Measurements from ENCODE around the gene TAL1. TPM values are rescaled to one million over a fixed set of nuclear protein-coding genes. Genes with fewer than 3 reads are reported as not detected.

The TAL1 gene
- polyA plus RNA-seq, 1 of the 3 experiments (the other 2 are of a cell fraction), result not detected

DNA sequence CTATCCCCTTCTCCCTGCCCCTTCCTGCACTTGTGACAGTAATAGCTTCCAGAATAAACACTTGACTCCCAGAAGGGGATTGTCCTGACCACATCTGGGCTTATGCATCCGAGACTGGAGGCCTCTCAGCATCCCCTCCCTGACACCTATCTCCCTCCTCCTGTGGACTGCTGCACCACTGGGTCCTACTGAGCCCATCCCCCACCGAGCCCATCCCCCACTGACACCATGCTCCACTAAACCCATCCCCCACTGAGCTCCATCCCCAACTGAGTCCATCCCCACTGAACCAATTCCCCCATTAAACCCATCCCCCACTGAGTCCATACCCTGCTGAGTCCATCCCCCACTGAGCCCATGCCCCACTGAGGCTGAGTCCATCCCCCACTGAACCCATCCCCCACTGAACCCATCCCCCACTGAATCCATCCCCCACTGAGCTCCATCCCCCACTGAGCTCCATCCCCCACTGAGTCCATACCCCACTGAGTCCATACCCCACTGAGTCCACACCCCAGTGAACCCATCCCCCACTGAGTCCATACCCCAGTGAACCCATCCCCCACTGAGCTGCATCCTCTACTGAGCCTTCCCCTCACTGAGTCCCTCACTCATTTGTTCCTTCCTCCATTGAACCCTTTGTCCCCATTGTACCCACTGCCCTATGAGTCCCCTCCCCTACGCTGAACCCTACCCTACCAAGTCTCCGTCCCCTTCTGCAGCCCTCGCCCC lies 47.8 kb downstream of the TAL1 start:
- WGBS (ENCODE audit: low lambda C conversion rate), result 53% methylated on average over 5 of the region's 5 CpGs
- Histone ChIP-seq H3K4me2 (no peak overlapping the region), H3K9ac (no peak overlapping the region), H3K9me3 (no peaks in the 10 kb centered on the region), H4K20me1 (ENCODE audit: insufficient read depth) (no peaks in the 10 kb centered on the region), H3K27ac (ENCODE audit: low read depth in 2 of 2, low read length in 1 of 2) (no peak overlapping the region), H3K4me3 (ENCODE audit: low read depth in 2 of 2, low read length in 1 of 2) (no peak overlapping the region), H2AFZ (ENCODE audit: low read depth) (no peak overlapping the region), H3K27me3 (ENCODE audit: insufficient read depth) (no peaks in the 10 kb centered on the region), H3K9me2 (no peaks in the 10 kb centered on the region), H3K36me3 (replicated peaks in 1 of 2; ENCODE audit: control insufficient read depth in 1 of 2, insufficient read depth in 2 of 2, low read length in 1 of 2) (no peaks in the 10 kb centered on the region), H3K79me2 (ENCODE audit: insufficient read depth) (no peaks in the 10 kb centered on the region), H3F3A (replicated peaks; ENCODE audit: insufficient read depth) (peaks cover 3% of the 10 kb centered on the region), H3K4me1 (ENCODE audit: control insufficient read depth in 1 of 2, insufficient read depth in 2 of 2, low read depth in 1 of 2, low read length in 1 of 2) (peaks cover 4 to 10% of the 10 kb centered on the region in 2 experiments; a peak in 1 of 4 replicates)
- ChIA-PET CTCF (interaction anchor here (0.6 to 8.1 kb wide), 6 partner anchors 8 to 814 kb away, joined by 3 to 143 read pairs (median 4); partner anchors contain the start of gene PDZK1IP1), POLR2A (interaction anchor here (0.6 kb wide), 1 partner anchor 10 kb away, joined by 3 read pairs; no protein-coding TSS in a partner anchor)
- no peak for TF ChIP-seq YY1 (IDR thresholded peaks at IDR 0.05; ENCODE audit: low read depth)
- TF ChIP-seq TEAD4 (IDR thresholded peaks at IDR 0.05; ENCODE audit: borderline replicate concordance, insufficient read depth), result no peak
- TF ChIP-seq, protein P1, sequence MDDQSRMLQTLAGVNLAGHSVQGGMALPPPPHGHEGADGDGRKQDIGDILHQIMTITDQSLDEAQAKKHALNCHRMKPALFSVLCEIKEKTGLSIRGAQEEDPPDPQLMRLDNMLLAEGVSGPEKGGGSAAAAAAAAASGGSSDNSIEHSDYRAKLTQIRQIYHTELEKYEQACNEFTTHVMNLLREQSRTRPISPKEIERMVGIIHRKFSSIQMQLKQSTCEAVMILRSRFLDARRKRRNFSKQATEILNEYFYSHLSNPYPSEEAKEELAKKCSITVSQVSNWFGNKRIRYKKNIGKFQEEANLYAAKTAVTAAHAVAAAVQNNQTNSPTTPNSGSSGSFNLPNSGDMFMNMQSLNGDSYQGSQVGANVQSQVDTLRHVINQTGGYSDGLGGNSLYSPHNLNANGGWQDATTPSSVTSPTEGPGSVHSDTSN (IDR thresholded peaks at IDR 0.05), result no peak
- no peak for TF ChIP-seq RAD21 (IDR thresholded peaks at IDR 0.05; ENCODE audit: low read length)
- TF ChIP-seq RCOR1 (IDR thresholded peaks at IDR 0.05; ENCODE audit: low read length), result no peak
- TF ChIP-seq JUND (IDR thresholded peaks at IDR 0.05), result no peak
- peak; percentile 33 for DNase-seq

- Histone ChIP-seq H3K27ac (ENCODE audit: low read depth in 2 of 2, low read length in 1 of 2) (no peak overlapping the region), H3K9me3 (no peaks in the 10 kb centered on the region), H3K9me2 (no peaks in the 10 kb centered on the region), H3K9ac (no peak overlapping the region), H3K79me2 (ENCODE audit: insufficient read depth) (no peaks in the 10 kb centered on the region), H3K4me1 (ENCODE audit: control insufficient read depth in 1 of 2, insufficient read depth in 2 of 2, low read depth in 1 of 2, low read length in 1 of 2) (peaks cover 4 to 14% of the 10 kb centered on the region in 2 experiments; a peak in 1 of 4 replicates), H3K4me2 (no peak overlapping the region), H3K36me3 (replicated peaks in 1 of 2; ENCODE audit: control insufficient read depth in 1 of 2, insufficient read depth in 2 of 2, low read length in 1 of 2) (no peaks in the 10 kb centered on the region), H3K27me3 (ENCODE audit: insufficient read depth) (no peaks in the 10 kb centered on the region), H4K20me1 (ENCODE audit: insufficient read depth) (no peaks in the 10 kb centered on the region), H3K4me3 (ENCODE audit: low read depth in 2 of 2, low read length in 1 of 2) (no peak overlapping the region), H3F3A (replicated peaks; ENCODE audit: insufficient read depth) (peaks cover 4% of the 10 kb centered on the region), H2AFZ (ENCODE audit: low read depth) (no peak overlapping the region)
- TF ChIP-seq SIN3A (IDR thresholded peaks at IDR 0.05; ENCODE audit: borderline replicate concordance, low read depth, low read length) (no peak), NFIC (IDR thresholded peaks at IDR 0.05; ENCODE audit: borderline replicate concordance) (no peak), FOXJ3 (CRISPR knock-in tag; IDR thresholded peaks at IDR 0.05) (no peak), ELF1 (IDR thresholded peaks at IDR 0.05) (no peak), MXI1 (IDR thresholded peaks at IDR 0.05; ENCODE audit: low read depth, low read length) (no peak), RFX5 (IDR thresholded peaks at IDR 0.05; ENCODE audit: low read length) (no peak), FOXM1 (IDR thresholded peaks at IDR 0.05; ENCODE audit: low read depth) (no peak), USF1 (IDR thresholded peaks at IDR 0.05; ENCODE audit: borderline replicate concordance, low read depth) (no peak), GABPA (IDR thresholded peaks at IDR 0.05; ENCODE audit: low read depth) (no peak), GATA2 (CRISPR knock-in tag; IDR thresholded peaks at IDR 0.05) (no peak), POLR2AphosphoS5 (IDR thresholded peaks at IDR 0.05; ENCODE audit: low read depth, low read length) (no peak), EP300 (IDR thresholded peaks at IDR 0.05; ENCODE audit: borderline replicate concordance in 1 of 2, low read depth in 1 of 2, low read length in 1 of 2) (no peak), RAD21 (IDR thresholded peaks at IDR 0.05; ENCODE audit: low read length) (no peak)
- TF ChIP-seq, protein P2, sequence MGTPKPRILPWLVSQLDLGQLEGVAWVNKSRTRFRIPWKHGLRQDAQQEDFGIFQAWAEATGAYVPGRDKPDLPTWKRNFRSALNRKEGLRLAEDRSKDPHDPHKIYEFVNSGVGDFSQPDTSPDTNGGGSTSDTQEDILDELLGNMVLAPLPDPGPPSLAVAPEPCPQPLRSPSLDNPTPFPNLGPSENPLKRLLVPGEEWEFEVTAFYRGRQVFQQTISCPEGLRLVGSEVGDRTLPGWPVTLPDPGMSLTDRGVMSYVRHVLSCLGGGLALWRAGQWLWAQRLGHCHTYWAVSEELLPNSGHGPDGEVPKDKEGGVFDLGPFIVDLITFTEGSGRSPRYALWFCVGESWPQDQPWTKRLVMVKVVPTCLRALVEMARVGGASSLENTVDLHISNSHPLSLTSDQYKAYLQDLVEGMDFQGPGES (IDR thresholded peaks at IDR 0.05; ENCODE audit: low read depth, low read length), result no peak
- TF ChIP-seq, protein P1 (IDR thresholded peaks at IDR 0.05), result no peak
- TF ChIP-seq, protein P3, sequence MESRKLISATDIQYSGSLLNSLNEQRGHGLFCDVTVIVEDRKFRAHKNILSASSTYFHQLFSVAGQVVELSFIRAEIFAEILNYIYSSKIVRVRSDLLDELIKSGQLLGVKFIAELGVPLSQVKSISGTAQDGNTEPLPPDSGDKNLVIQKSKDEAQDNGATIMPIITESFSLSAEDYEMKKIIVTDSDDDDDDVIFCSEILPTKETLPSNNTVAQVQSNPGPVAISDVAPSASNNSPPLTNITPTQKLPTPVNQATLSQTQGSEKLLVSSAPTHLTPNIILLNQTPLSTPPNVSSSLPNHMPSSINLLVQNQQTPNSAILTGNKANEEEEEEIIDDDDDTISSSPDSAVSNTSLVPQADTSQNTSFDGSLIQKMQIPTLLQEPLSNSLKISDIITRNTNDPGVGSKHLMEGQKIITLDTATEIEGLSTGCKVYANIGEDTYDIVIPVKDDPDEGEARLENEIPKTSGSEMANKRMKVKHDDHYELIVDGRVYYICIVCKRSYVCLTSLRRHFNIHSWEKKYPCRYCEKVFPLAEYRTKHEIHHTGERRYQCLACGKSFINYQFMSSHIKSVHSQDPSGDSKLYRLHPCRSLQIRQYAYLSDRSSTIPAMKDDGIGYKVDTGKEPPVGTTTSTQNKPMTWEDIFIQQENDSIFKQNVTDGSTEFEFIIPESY (IDR thresholded peaks at IDR 0.05; ENCODE audit: borderline replicate concordance, low read depth), result no peak
- 52% methylated on average over 6 of the region's 11 CpGs for WGBS (ENCODE audit: low lambda C conversion rate)
- POLR2A ChIA-PET, result interaction anchor here (0.6 kb wide), 1 partner anchor 10 kb away, joined by 3 read pairs; no protein-coding TSS in a partner anchor
- CTCF ChIA-PET, result interaction anchor here (0.6 to 8.1 kb wide), 7 partner anchors 8 to 249 kb away, joined by 3 to 143 read pairs (median 6); partner anchors contain the start of gene PDZK1IP1
- DNase-seq, result peak; percentile 4
Measured at GRCh38 chr1:47183308-47184089, 48.5 kb downstream of the TAL1 start.

Data from SK-N-SH (cell line).